Trophoblast cell (in vitro differentiated cells and primary cell): ENCODE data around the gene ADARB1.
A peak's percentile ranks its signal among the peaks of the same experiment; 100 is the strongest.

Source experiments
- DNase-seq, 2 donors: peaks; one replicate each; pipeline ENCODE4 v3.0.0-alpha.2; 2016
- H2AFZ ChIP-seq: 2 replicates; pipeline ENCODE4 v1.6.1; 2013; ENCODE audit warnings: low read length, moderate library complexity, mild to moderate bottlenecking; ENCODE audit not compliant: insufficient read depth, poor library complexity
- H2AK5ac ChIP-seq: 2 replicates; pipeline ENCODE4 v1.6.1; 2013; ENCODE audit warnings: mild to moderate bottlenecking, low read length
- H2BK120ac ChIP-seq: 2 replicates; pipeline ENCODE4 v1.6.1; 2013; ENCODE audit warnings: low read length, mild to moderate bottlenecking, moderate library complexity; ENCODE audit not compliant: insufficient read depth, poor library complexity
- H2BK12ac ChIP-seq: 2 replicates; pipeline ENCODE4 v1.6.1; 2013; ENCODE audit warnings: mild to moderate bottlenecking, low read length, moderate library complexity
- H2BK5ac ChIP-seq: 2 replicates; pipeline ENCODE4 v1.6.1; 2013; ENCODE audit warnings: low read length, low read depth, moderate library complexity, mild to moderate bottlenecking; ENCODE audit not compliant: poor library complexity
- H3K14ac ChIP-seq: 2 replicates; pipeline ENCODE4 v1.6.1; 2013; ENCODE audit warnings: mild to moderate bottlenecking, low read length
- H3K18ac ChIP-seq: 2 replicates; pipeline ENCODE4 v1.6.1; 2013; ENCODE audit warnings: mild to moderate bottlenecking, low read length
- H3K23ac ChIP-seq: 2 replicates; pipeline ENCODE4 v1.6.1; 2013; ENCODE audit warnings: low read length
- H3K27ac ChIP-seq: 2 replicates; pipeline ENCODE4 v1.5.1; 2013; ENCODE audit warnings: low read depth, mild to moderate bottlenecking, inconsistent platforms, low read length, moderate library complexity
- H3K27me3 ChIP-seq: 2 replicates; pipeline ENCODE4 v1.6.1; 2013; ENCODE audit warnings: inconsistent platforms, mild to moderate bottlenecking, low read length, moderate library complexity; ENCODE audit not compliant: insufficient read depth
- H3K36me3 ChIP-seq, 2 experiments: 1 replicate in 1 of 2; 2 replicates in 1 of 2; pipeline ENCODE4 v1.6.1; 2013; ENCODE audit warnings: low read length in 2 of 2, mild to moderate bottlenecking in 2 of 2, moderate library complexity in 1 of 2; ENCODE audit not compliant: insufficient read depth in 2 of 2, control insufficient read depth in 1 of 2
- H3K4ac ChIP-seq: 2 replicates; pipeline ENCODE4 v1.6.1; 2013; ENCODE audit warnings: low read depth, mild to moderate bottlenecking, low read length, moderate library complexity
- H3K4me1 ChIP-seq, 2 experiments: 1 replicate in 1 of 2; 2 replicates in 1 of 2; pipeline ENCODE4 v1.6.1; 2013; ENCODE audit warnings: low read length in 2 of 2, mild to moderate bottlenecking in 2 of 2, moderate library complexity in 1 of 2; ENCODE audit not compliant: insufficient read depth in 2 of 2, control insufficient read depth in 1 of 2
- H3K4me2 ChIP-seq: 2 replicates; pipeline ENCODE4 v1.6.1; 2013; ENCODE audit warnings: inconsistent platforms, mild to moderate bottlenecking, low read length, moderate library complexity
- H3K4me3 ChIP-seq: 2 replicates; pipeline ENCODE4 v1.5.1; 2013; ENCODE audit warnings: mild to moderate bottlenecking, low read depth, low read length, inconsistent platforms
- H3K79me1 ChIP-seq: one replicate; pipeline ENCODE4 v1.6.1; 2013; ENCODE audit warnings: low read length
- H3K79me2 ChIP-seq: 2 replicates; pipeline ENCODE4 v1.6.1; 2013; ENCODE audit warnings: low read length, mild to moderate bottlenecking; ENCODE audit not compliant: control insufficient read depth, insufficient read depth, poor library complexity
- H3K9ac ChIP-seq: 2 replicates; pipeline ENCODE4 v1.6.1; 2013; ENCODE audit warnings: mild to moderate bottlenecking, low read length
- H3K9me3 ChIP-seq: 2 replicates; pipeline ENCODE4 v1.6.1; 2013; ENCODE audit warnings: low read depth, mild to moderate bottlenecking, control low read depth, inconsistent platforms, low read length; ENCODE audit not compliant: insufficient read depth
- H4K12ac ChIP-seq: 2 replicates; pipeline ENCODE4 v1.6.1; 2013; ENCODE audit warnings: low read depth, mild to moderate bottlenecking, low read length, moderate library complexity
- H4K8ac ChIP-seq: 2 replicates; pipeline ENCODE4 v1.6.1; 2013; ENCODE audit warnings: low read depth, mild to moderate bottlenecking, low read length, moderate library complexity
- H4K91ac ChIP-seq: one replicate; pipeline ENCODE4 v1.6.1; 2013; ENCODE audit warnings: low read depth, mild to moderate bottlenecking, low read length, moderate library complexity
- WGBS: extraction: QIAGEN DNeasy Blood & Tissue Kit; methylation state at CpG from one replicate; pipeline ENCODE4 v1.1.7; 2013; ENCODE audit warnings: missing lambda C conversion rate; ENCODE audit not compliant: insufficient read length, insufficient coverage; ENCODE audit errors: extremely low coverage; 5-methylcytosine and 5-hydroxymethylcytosine counted together

ADARB1 gene

DNA sequence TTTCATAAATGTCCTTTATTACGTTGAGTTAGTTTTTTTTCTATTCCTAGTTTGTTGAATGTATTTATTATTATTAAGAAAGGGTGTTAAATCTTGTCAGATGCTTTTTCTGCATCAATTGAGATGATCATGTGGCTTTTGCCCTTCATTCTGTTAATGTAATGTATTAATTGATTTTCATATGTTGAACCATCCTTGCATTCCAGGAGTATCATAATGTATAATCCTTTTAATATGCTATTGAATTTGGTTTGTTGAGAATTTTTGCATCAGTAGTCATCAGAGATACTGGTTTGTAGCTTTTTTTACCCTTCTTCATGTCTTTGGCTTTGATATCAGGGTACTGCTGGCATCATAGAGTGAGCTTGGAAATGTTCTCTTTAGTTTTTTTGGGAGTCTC, 113.3 kb downstream of the ADARB1 start:
- H3K4ac ChIP-seq, result no peak overlapping the region
- no peak for DNase-seq
- no peak overlapping the region for H3K14ac ChIP-seq
- no peaks in the 10 kb centered on the region for H3K79me2 ChIP-seq
- WGBS, result no CpG with 5 or more reads among the region's 1 CpG
- H3K9ac ChIP-seq, result no peak overlapping the region
- peaks cover 4 to 10% of the 10 kb centered on the region in 2 experiments for H3K36me3 ChIP-seq
- no peak overlapping the region for H4K8ac ChIP-seq
- no peak overlapping the region for H2BK5ac ChIP-seq
- peaks cover 2% of the 10 kb centered on the region for H3K9me3 ChIP-seq
- no peak overlapping the region for H3K27ac ChIP-seq
- H3K18ac ChIP-seq, result no peak overlapping the region
- no peak overlapping the region for H3K4me3 ChIP-seq
- no peak overlapping the region for H4K91ac ChIP-seq
- H2BK12ac ChIP-seq, result no peak overlapping the region
- no peak overlapping the region for H3K4me2 ChIP-seq
- H2AK5ac ChIP-seq, result no peak overlapping the region
- no peak overlapping the region for H2BK120ac ChIP-seq
- no peak overlapping the region for H4K12ac ChIP-seq
- no peak overlapping the region for H3K23ac ChIP-seq
- no peaks in the 10 kb centered on the region for H3K4me1 ChIP-seq
- no peaks in the 10 kb centered on the region for H3K27me3 ChIP-seq
- H3K79me1 ChIP-seq, result no peaks in the 10 kb centered on the region
- H2AFZ ChIP-seq, result no peak overlapping the region

DNA sequence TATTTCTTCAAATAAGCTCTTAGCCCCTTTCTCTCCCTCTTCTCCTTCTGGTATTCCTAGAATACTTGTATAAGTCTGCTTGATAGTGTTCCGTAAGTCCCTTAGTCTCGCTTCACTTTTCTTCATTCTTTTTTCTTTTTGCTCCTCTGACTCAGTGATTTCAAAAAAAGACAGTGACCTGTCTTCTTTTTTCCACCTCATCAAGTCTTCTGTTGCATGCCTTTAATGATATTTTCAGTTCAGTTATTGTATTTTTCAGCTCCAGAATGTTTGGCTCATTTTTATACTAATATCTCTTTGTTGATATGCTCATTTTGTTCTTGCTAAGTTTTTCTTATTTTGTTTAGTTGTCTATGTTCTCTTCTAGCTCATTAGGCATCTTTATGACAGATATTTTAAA, 115.6 kb downstream of the ADARB1 start:
- H2AK5ac ChIP-seq, result no peak overlapping the region
- H4K91ac ChIP-seq, result no peak overlapping the region
- WGBS, result no CpG with 5 or more reads among the region's 2 CpGs
- no peak overlapping the region for H3K14ac ChIP-seq
- no peak overlapping the region for H3K18ac ChIP-seq
- no peak for DNase-seq
- no peak overlapping the region for H2BK120ac ChIP-seq
- H3K79me1 ChIP-seq, result no peaks in the 10 kb centered on the region
- no peak overlapping the region for H2AFZ ChIP-seq
- H3K4me1 ChIP-seq, result no peaks in the 10 kb centered on the region
- H2BK12ac ChIP-seq, result no peak overlapping the region
- H3K36me3 ChIP-seq, result peaks cover 1 to 7% of the 10 kb centered on the region in 2 experiments
- H4K8ac ChIP-seq, result no peak overlapping the region
- no peaks in the 10 kb centered on the region for H3K27me3 ChIP-seq
- H3K4me2 ChIP-seq, result no peak overlapping the region
- no peaks in the 10 kb centered on the region for H3K9me3 ChIP-seq
- H3K27ac ChIP-seq, result no peak overlapping the region
- H2BK5ac ChIP-seq, result no peak overlapping the region
- H3K79me2 ChIP-seq, result no peaks in the 10 kb centered on the region
- H3K4me3 ChIP-seq, result no peak overlapping the region
- H3K4ac ChIP-seq, result no peak overlapping the region
- H4K12ac ChIP-seq, result no peak overlapping the region
- no peak overlapping the region for H3K23ac ChIP-seq
- no peak overlapping the region for H3K9ac ChIP-seq

DNA sequence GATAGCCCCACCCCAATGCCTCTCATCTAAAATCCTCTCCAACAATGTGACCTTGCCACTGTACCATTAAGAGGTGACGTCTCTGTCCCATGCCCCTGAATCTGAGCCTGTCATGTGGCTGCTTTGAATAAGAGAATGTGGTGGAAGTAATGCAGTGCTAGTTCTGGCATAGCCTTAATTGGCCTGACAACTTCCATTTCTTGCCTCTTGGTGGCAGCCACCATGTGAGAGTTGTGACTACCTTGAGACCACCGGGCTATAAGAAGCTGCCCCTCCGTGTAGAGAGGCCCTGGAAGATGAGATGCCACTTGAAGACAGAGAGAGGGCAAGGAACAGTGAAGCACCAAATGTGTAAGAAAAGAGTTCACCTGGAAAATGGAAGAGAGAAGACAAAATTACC, 118.0 kb downstream of the ADARB1 start:
- H4K91ac ChIP-seq, result no peak overlapping the region
- no peaks in the 10 kb centered on the region for H3K9me3 ChIP-seq
- no peak overlapping the region for H3K4me3 ChIP-seq
- H3K4ac ChIP-seq, result no peak overlapping the region
- no peak overlapping the region for H2BK12ac ChIP-seq
- no peak overlapping the region for H3K27ac ChIP-seq
- no peaks in the 10 kb centered on the region for H3K79me2 ChIP-seq
- H3K14ac ChIP-seq, result no peak overlapping the region
- no peak overlapping the region for H2AFZ ChIP-seq
- no CpG with 5 or more reads among the region's 3 CpGs for WGBS
- no peaks in the 10 kb centered on the region for H3K36me3 ChIP-seq
- no peak overlapping the region for H3K4me2 ChIP-seq
- no peaks in the 10 kb centered on the region for H3K79me1 ChIP-seq
- no peaks in the 10 kb centered on the region for H3K27me3 ChIP-seq
- H4K12ac ChIP-seq, result no peak overlapping the region
- no peaks in the 10 kb centered on the region for H3K4me1 ChIP-seq
- no peak for DNase-seq
- H3K23ac ChIP-seq, result no peak overlapping the region
- no peak overlapping the region for H2BK5ac ChIP-seq
- no peak overlapping the region for H3K18ac ChIP-seq
- no peak overlapping the region for H2AK5ac ChIP-seq
- no peak overlapping the region for H2BK120ac ChIP-seq
- H3K9ac ChIP-seq, result peak overlapping the region; percentile 11
- H4K8ac ChIP-seq, result no peak overlapping the region

DNA sequence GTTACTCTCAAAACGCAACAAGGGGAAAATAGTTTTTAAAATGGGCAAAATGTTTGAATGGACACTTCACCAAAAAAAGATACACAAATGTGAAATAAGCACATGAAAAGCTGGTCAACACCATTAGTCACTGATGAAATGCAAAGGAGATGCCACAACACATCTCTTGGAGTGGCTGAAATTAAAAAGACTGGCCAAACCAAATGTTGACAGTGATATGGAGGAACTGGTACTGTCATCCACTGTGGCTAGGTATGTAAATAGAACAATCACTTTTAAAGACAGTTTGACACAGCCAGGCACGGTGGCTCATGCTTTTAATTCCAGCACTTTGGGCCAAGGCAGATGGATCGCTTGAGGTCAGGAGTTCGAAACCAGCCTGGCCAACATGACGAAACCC, 122.2 kb downstream of the ADARB1 start:
- Histone ChIP-seq H3K9ac (no peak overlapping the region), H3K4me3 (no peak overlapping the region), H3K36me3 (peaks cover 1 to 3% of the 10 kb centered on the region in 2 experiments), H4K91ac (no peak overlapping the region), H3K14ac (no peak overlapping the region), H3K79me2 (no peaks in the 10 kb centered on the region), H2BK12ac (no peak overlapping the region), H4K12ac (no peak overlapping the region), H2BK5ac (no peak overlapping the region), H4K8ac (no peak overlapping the region), H2BK120ac (no peak overlapping the region), H2AK5ac (no peak overlapping the region), H3K18ac (no peak overlapping the region), H3K79me1 (no peaks in the 10 kb centered on the region), H3K4me1 (no peaks in the 10 kb centered on the region), H3K9me3 (no peaks in the 10 kb centered on the region), H2AFZ (no peak overlapping the region), H3K27me3 (no peaks in the 10 kb centered on the region), H3K27ac (no peak overlapping the region), H3K4ac (no peak overlapping the region), H3K23ac (no peak overlapping the region), H3K4me2 (no peak overlapping the region)
- no CpG with 5 or more reads among the region's 5 CpGs for WGBS
- no peak for DNase-seq
